Amniotic stem cell (primary cell): ENCODE data around the gene FHIT.
A peak's percentile ranks its signal among the peaks of the same experiment; 100 is the strongest.

Experiments used
- DNase-seq: peaks from one replicate; lab custom pipeline; 2025; lab: John Stamatoyannopoulos, UW

FHIT gene

DNA sequence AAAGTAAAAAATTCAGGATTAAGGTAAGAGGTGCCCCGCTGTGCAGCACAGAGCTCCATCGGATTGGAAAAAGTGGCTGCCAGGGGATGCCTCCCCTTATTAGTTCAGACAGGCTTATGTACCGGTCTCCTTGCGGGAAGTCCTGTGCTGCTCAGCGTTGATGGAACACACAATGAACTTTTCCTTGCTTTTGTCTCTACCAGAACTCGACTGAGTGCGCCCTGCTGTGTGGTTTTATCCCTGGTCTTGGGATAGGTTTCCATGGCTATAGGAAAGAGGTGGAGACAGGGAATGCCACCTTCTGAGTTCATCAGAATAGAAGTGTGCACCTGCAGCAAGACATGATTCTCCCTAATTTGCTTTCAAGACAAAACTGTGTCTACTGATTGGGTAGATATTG lies 1455.5 kb downstream of the FHIT start:
- no peak for DNase-seq

DNA sequence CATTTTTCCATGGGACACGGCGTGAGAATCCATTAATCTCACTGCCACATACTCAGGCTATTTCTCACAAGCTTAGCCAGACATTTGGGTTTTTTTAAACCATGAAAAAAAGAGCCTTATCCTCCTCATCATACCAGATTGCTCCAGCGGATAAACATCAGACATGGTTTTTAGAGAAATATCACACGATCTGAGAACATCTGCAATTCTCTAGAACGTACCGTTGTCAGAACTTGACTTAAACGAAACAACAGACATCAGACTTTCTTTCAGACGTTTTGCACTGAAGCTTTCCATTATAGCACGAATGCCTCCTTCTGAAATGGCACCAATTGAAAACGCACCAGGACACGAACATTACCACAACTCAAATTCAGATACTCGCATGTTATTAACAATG lies 1457.3 kb downstream of the FHIT start:
- DNase-seq = no peak

DNA sequence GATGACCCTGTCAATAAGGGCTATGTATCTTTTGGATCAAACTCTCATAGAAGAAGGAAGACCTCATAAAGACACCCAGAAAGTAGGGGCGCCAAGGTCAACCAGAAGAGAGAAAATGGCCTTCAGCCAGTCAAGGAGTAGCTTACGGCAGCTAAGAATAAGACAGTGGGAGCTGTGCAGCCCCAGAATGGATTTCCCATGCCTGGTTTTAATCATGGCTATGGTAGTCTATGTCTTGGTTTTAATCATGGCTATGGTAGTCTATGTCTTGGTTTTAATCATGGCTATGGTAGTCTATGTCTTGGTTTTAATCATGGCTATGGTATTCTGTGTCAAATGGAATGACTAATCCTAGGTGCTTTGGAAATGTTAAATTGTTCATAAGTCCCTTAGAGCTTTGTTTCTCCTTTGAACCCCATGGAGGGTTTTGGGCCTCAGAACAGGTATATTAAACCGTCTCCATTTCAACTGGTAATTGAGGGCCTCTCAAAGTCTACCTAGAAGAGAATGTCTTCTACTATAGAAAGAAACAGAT lies 1459.4 kb downstream of the FHIT start:
- DNase-seq = no peak

DNA sequence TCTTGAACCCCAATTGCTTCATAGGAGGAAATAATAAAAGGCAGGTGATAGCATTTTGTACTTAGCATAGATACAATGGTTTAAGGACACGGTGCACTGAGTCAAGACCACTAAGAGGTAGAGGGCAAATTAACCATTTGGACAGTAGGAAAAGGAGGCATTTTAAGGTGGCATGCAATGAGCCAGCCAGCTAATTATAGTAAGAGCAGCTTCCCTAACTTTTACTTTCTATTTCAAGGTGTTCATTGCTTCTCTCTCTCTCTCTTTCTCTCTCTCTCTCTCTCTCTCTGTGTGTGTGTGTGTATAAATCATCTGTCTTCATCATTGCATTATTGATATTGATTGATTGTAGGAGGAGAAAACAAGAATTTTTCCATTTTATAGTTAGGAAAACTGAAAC lies 1461.0 kb downstream of the FHIT start:
- no peak for DNase-seq

DNA sequence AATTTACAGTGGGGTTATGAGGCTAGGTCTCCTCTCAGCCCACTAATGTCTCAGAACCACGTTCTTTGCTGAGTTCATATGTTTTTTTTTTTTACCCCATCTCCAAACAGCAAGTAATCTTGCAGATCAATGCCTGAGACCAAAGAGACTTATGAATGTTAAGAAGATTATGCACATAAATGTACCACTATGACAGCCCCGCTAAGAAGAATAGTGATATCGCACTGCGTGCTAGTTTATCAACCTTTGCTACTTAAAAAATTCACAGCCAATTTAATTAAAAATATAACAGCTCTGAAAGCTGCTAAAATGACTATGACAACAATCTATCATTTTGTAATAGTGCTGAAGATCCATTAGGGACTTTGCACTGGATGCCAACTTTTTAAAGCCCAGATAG lies 1462.5 kb downstream of the FHIT start:
- DNase-seq = no peak

DNA sequence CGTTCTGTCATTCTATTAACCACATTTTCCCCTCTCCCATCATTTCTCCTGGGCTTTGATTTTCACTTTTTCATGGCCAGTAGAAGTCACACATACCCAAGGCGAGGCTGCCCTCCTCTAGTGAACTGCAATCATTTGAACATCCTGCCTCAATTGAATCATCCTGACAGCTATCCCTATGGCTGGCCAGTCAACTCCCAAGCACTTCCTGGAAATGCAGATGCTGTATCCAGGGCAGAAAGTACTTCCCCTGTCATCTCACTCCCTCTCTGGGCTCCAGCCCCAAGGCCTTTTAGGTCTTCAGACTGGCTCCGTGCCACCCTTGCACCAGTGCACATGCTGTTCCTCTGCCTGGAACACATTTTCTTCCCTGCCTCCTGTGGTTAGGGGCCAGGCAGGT lies 1463.1 kb downstream of the FHIT start:
- DNase-seq = no peak

DNA sequence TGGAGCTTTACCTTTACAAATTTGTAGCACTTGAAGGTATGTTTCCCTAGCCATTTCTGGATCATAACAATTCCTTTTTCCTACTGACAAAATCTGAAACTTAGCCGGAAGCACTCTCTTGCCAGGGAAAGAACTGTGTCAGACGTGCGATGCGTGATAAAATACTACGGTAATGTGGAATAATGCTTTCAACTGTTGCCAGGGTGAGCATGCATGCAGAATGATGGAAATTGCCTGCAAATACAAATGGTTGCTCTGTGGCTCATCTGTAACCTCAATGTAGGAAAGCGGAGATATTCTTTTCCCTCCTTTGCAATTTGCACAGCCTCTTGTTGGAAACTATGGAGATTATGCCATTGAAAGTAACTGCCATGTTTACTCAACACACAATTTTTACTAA lies 1464.9 kb downstream of the FHIT start:
- DNase-seq = no peak

DNA sequence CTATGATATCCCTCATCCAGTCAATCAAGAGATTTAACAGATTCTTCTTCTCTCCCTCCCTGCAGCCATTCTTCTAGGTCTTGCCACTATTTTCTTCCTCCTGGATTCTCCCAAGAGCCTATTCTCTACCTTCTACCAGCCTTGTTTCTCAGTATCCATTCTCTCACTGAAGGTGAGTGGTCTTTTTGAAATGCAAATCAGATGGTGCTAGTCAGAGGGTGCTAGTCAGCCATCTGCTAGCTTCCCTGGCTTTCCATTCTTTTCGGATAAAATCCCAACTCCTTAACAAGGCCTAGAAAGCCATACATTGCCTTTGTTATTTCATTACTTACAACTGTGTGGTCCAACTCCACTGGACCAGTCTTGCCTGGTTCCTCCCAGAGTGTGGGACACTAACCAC lies 1467.1 kb downstream of the FHIT start:
- no peak for DNase-seq

DNA sequence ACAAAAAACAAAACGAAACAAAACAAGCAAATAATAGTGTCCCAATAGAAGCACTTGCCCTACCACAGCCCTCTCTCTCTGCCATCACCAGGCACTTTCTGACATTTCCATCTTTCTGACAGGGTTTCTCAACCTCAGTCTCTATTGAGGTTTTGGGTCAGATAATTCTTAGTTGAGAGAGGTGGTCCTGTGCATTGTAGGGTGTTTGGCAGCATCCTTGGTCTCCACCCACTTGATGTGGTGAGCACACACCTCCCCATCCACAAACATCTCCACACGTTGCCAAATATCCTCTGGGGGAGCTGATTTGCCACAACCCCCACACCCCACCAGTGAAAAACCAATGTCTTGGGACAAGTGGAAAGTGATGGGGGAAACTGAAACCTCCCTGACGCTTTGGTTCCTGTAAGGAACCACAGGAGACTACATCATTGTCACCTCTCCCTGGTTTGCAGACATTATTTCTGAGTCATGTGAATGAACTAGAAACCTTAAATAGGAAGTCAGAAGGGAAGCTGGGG lies 1467.7 kb downstream of the FHIT start:
- no peak for DNase-seq

DNA sequence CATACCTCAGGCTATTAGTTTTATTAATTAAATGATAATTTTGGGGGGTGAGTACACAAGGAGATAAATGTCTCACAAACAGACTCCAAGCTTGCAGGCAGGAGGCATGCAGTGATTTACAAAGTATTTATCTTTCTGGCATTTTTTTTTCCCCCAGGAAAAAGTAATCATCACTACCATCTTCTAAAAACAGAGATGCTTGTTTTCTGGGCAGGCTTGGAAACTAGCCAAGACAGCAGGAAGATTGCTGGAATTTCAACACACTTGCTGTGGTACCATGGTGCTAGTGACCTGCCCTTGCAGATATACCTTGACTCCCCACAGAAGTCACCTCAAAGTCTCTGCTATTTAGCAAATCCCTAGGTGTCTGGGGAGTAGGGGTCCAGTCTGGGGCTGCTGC lies 1468.6 kb downstream of the FHIT start:
- DNase-seq = no peak

DNA sequence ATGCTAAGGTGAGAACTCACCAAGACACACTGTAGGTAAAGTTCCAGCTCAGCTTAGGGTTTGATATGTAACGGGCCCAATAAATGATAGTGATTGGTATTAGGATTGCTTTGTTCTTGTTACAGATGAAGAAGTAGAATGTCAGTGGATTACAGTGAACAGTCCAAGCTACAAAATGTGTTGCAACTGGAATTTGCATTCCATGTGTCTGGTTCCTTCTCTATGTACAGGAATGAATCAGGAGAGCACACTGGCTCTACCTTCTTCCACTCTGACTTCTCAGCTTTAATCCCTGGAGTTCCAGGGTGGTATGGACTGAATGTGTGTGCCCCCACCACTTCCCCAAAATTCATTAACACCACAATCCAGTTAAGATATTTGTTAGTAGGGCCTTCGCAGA lies 1471.0 kb downstream of the FHIT start:
- DNase-seq = no peak

DNA sequence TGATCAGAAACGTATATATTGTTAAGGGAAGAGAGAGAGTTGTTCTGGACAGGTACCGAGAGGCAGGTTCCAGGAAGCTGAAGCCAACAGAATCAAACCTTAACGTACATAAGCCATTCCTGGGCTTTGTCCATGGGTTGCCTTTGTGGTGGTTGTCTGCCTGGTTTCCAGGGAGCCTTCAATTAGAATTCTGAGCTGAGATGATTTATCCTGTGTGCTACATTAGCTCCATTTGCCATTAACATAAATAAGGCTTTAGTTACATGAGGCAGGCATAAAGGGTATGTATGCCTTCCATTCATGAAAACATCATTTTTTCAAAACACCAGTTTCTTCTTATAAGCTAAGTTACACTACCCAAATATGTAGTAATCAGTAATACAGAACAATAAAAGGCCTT lies 1472.0 kb downstream of the FHIT start:
- DNase-seq = no peak

DNA sequence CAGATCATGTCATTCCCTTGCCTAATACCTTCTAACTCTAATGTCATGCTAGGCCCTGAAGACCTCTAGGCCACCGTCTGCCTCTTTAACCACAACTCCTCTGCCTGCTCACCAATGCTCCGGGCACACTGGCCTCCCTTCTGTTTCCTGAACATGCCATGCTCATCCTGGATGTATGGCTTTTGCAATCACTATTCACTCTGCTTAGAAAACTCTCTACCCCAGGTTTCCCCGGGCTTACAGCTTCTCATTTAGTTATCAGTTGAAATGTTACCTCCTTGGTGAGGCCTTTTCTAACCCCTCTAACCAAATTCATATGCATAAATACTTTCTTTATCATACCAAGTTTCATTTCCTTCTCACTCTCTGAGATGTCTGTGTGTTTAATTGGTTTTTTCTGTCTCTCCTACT lies 1473.6 kb downstream of the FHIT start:
- no peak for DNase-seq

DNA sequence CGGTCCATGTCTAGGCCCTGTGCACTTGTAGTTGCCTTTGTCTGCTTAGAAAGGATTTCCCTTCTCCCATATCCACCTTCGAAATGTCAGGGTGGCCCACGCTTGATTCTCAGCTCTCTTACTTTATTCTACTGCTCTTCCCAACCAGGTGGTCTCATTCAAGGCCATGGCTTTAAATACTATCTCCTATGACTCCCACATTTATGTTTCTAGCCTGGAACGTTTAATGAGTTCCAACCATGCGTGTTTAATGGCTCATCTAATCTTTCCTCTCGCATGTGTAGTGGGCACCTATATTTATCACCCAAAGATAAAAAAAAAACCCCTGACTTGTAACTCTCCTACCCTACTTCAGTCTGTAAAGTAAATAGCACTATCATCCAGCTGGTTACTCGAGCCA lies 1474.2 kb downstream of the FHIT start:
- DNase-seq = no peak

DNA sequence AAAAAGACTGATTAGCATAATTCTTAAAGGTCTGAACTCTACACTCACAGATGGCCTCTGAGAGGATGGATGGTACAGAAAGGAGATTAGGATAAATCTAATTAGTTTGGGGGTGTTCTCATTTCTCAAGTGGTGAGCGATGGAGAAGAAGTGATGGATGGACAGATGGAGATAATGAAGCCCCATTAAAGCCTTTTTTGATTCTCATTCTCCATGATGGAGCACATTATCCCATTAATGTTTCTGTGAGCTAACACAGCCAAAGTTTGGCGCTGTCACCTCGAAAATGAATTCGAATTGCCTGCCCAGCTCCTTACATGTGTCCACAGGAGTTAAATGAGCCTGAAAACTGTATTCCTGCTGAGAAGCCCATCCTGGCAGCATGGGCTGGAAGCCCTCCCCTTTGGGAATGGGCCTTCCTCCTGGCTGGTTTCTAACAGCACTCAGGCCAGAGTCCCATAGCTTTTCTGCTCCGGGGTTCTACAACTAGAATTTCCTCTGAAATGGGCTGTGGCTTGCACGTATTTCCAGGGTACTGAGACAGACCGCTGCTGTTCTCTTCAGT lies 1475.4 kb downstream of the FHIT start:
- no peak for DNase-seq

DNA sequence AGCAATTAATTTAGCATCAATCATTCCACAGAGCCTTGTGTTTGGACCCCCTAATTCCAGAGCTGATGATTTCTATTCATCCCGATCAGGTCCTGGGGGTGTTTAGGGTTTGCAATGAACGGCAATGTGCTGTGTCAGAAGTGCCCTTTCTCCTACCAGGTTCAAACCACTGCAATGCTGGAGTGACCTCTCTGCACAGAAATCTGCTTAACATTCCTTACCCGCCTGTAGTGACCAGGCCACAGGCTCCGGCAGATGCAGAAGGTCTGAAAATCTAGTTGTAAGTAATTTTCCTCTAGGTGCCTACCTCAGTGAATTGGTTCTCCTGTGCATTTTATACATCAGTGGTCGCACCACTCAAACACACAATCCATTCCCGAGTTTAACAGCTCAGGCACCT lies 1476.1 kb downstream of the FHIT start:
- DNase-seq = no peak

DNA sequence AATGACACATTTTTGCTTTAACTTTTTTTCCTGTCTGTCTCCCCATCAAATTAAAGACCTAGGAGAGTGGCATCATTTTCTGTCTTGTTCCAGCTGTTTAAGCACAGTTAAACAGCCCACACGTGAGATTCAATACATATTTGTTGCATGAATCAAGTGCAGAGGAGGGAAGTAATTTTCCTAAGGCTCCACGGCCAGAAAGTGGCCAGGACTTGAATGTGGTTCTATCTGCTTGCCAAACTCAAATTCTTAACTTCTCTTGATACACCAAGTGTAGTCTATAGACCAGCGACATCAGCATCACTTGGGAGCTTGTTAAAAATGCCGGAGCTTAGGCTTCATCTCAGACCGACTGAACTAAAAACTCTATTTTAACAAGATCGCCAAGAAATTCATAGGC lies 1476.6 kb downstream of the FHIT start:
- DNase-seq = peak; percentile 10

DNA sequence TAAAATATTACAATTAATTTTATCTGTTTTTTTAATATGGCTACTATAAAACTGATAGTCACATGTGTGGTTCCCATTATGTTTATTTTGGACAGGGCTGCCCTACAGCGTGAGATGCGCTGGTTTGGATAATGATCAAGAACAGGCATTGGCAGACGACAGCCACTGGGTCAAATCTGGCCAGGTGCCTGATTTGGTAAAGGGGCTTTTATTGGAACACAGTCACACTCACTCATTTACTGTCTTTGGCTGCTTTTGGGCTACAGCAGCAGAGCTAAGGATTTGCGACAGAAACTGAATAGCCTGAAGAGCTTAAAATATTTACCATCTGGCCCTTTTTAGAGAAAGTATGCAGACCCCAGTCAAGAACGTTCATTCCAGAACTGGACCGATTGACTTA lies 1477.3 kb downstream of the FHIT start:
- DNase-seq = no peak

DNA sequence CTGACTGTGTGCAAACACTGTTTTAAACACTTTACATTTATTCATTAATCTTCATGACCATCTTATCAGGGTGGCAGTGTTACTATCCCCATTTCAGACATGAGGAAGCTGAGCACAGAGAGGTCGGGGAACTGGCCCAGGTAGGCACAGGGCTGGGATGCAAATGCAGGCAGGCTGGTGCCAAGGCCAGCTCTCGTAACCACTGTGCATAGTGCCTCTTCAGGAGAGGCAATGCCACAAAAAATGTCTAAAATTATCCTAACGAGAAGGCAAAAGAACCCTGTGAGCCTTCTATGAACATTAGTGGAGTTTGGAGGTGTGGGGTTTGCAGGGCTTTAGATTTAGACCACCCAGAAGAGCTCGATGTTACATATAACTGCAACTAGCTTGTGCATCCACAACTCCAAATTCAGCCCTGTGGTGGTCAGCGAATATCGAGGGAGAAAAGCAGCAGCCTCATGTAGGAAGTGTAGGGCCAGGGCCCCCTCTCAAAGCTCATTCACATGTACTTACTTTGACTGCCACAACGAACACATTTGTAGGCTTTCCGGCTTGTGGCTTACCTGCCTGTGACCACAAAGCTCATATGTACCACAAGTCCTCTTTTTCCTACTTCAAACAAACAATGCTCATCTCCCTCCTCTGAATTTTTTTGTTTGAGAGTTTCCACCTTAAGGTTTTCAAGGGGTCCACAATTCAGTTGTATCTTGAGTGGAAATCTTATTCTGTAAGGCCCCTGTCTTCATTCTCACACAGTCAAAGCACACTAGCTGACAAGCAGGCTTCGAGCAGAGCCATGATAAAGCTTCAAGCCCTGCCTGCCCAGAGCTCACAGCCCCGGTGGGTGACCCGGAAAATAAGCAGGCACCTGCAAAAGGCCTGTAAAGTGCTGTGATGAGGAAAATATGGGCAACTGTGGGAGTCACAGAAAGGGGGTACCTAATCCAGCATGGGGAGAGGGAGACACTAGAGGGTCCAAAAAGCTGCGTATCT lies 1478.5 kb downstream of the FHIT start:
- DNase-seq = no peak

DNA sequence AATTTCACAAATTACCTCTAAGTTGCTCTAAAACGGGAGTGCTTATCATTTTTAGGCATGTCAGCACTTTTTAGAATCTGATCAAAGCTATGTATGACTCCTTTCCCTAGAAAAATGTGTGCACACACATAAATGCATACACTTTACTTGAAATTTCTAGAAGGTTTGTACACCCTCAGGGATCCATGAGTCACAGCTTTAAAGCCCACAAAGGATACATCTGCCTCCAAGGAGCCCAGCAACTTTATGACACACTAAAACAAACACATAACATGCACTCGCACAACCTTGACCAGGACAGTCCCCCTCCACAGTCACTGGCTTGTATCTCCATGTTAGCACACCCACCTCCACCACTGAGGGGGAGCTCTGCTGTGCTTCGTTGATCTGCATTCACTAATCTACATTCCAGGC lies 1479.5 kb downstream of the FHIT start:
- peak; percentile 40 for DNase-seq

DNA sequence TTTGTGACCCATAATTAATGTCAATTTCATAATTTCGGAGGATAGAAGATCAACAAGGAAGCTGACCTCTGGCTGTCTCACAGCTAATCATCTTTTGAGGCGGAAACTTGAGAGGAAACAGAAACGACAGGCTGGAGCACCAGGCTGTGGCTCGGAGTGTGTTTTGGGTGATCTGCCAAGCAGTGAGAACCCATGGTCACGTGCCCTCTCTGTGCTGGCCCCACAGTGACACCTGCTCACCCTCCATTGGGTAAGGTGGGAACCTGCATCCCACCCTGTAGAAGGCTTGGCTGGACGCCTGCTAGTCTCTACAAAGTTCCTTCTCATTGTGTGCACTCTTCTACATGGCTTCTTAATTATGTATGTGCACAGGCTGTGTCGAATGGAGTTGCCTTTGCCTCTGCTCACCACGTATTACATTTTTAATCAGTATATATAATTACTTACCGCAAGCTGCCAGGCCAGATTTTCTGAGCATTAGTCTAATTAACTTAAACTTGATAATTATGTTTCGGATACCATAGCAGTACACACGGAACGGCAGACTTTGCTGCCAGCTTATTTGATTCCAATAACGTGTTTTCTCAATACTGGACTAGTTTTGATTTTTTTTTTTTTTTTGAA lies 1482.0 kb downstream of the FHIT start:
- no peak for DNase-seq

DNA sequence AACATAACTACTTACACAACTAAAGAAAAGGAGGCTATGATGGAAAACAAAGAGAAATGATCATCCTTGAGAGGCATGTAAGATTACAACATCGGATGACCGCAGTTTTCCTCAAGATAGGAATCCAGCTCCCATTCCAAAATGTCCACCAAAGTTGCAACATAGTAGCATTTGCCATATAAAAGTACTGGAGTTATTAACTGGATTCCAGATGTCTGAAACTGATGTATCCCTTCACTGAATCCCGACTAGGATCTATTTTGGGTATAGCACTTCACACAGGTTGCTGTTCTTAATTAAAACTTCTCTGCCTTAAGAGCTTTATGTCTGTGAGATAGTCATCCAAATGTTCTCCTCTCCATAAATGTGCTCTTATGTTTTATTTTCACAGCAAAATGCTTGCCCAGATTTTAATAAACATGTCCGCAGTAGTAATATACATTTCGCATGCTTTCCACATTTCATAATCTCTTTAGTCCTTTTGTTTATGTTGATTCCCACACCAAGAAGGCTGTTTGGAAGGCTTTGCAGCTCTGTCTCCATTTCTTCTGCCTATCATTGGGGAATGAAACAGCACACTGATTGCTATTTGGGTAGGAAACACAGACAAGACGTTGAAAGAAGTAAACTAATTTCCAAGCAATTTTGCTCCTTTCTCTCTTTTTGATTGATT lies 1484.9 kb downstream of the FHIT start:
- peak; percentile 52 for DNase-seq
